Endothelial cell of umbilical vein (primary cell): ENCODE results near the gene HSFX1. TPM values are rescaled to one million over a fixed set of nuclear protein-coding genes. Genes with fewer than 3 reads are reported as not detected.

Experiments used
- polyA plus RNA-seq, 4 experiments: library from polyadenylated mRNA; depleted of rRNA in 3 of 4; stranded (reverse) in 3 of 4; unstranded in 1 of 4; fragments of >200 nt; gene quantifications; 2 replicates each; pipeline versions ENCODE4 v1.2.1 to v1.2.3, GENCODE V29; 2011 to 2012; ENCODE audit warnings: missing spikeins in 1 of 4
- small RNA-seq: library from RNA; depleted of rRNA; stranded (forward); fragments of <200 nt; gene quantifications from one replicate; pipeline ENCODE3, GENCODE V24; 2012; ENCODE audit warnings: low replicate concordance, low read depth; ENCODE audit not compliant: insufficient read depth, insufficient read length
- total RNA-seq: library from RNA; stranded (reverse); gene quantifications from 2 replicates; pipeline ENCODE4 v1.2.3, GENCODE V29; 2021

Gene HSFX1
- total and polyA plus RNA-seq, 2 donors (not counting 3 experiments of a cell fraction or from before 2014, with no cell fraction given) = 0.68 to 0.88 TPM

Small RNAs within 50 kb of the gene (small RNA-seq; reads per million reads assigned to genes)
- gene AC244098.1 (not detected), gene AC244098.2 (not detected), gene AC244098.3 (not detected)

Other genes with a start within 250 kb of the HSFX1 start
- 17.5 and 24.6 TPM in 2 replicates for gene EOLA1, start 233.1 kb upstream of the HSFX1 start, total RNA-seq
- 11.2 and 12.5 TPM in 2 replicates for gene EOLA1, start 233.1 kb upstream of the HSFX1 start, polyA plus RNA-seq
- not detected in 2 replicates for gene HSFX3, start 224.1 kb upstream of the HSFX1 start, total RNA-seq
- gene HSFX3, start 224.1 kb upstream of the HSFX1 start, polyA plus RNA-seq = not detected in 2 replicates
- not detected in 2 replicates for gene MAGEA9B, start 186.6 kb upstream of the HSFX1 start, total RNA-seq
- not detected in 2 replicates for gene MAGEA9B, start 186.6 kb upstream of the HSFX1 start, polyA plus RNA-seq
- gene HSFX2, start 178.8 kb upstream of the HSFX1 start, total RNA-seq = 0.55 TPM in 1 of 2 replicates, not detected in the other
- gene HSFX2, start 178.8 kb upstream of the HSFX1 start, polyA plus RNA-seq = 0.11 and 0.86 TPM in 2 replicates
- gene TMEM185A, start 142.3 kb upstream of the HSFX1 start, total RNA-seq = 16.9 and 18.0 TPM in 2 replicates
- 29.4 and 29.7 TPM in 2 replicates for gene TMEM185A, start 142.3 kb upstream of the HSFX1 start, polyA plus RNA-seq
- not detected in 2 replicates for gene MAGEA11, start 62.0 kb upstream of the HSFX1 start, total RNA-seq
- gene MAGEA11, start 62.0 kb upstream of the HSFX1 start, polyA plus RNA-seq = not detected in 2 replicates
- not detected in 2 replicates for gene MAGEA9, start 7.9 kb downstream of the HSFX1 start, total RNA-seq
- gene MAGEA9, start 7.9 kb downstream of the HSFX1 start, polyA plus RNA-seq = not detected in 2 replicates
- not detected in 2 replicates for gene MAGEA8, start 107.1 kb downstream of the HSFX1 start, total RNA-seq
- not detected in 2 replicates for gene MAGEA8, start 107.1 kb downstream of the HSFX1 start, polyA plus RNA-seq
- gene HSFX4, start 155.5 kb downstream of the HSFX1 start, total RNA-seq = not detected in 2 replicates
- not detected in 2 replicates for gene HSFX4, start 155.5 kb downstream of the HSFX1 start, polyA plus RNA-seq
- gene EOLA2, start 164.4 kb downstream of the HSFX1 start, total RNA-seq = 24.3 and 35.5 TPM in 2 replicates
- 28.2 and 33.0 TPM in 2 replicates for gene EOLA2, start 164.4 kb downstream of the HSFX1 start, polyA plus RNA-seq